Measurements from ENCODE around the gene GPNMB. TPM values are rescaled to one million over a fixed set of nuclear protein-coding genes. Genes with fewer than 3 reads are reported as not detected.

The GPNMB gene
- total and polyA plus RNA-seq, 11 donors: 97.5 to 561 (median 228) TPM

DNA sequence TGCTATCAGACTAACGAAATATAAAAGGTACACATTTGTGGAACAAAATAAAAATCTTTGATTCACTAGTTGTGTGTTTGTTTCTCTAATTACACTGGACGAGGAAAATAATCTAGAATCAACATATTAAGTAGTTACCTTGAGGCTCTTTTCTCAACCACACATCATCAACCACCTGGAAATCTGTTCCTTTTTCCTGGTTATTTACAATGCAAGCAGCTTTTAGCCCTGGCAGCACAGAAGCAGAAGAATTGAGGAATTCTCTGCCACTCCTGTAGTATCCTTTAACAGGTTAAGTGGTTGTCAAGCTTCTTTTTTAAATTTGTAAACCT is 41.0 kb upstream of the GPNMB start:
- 80 to 97% (median 94%) methylated on average over 2 of the region's 2 CpGs for WGBS, 4 donors
- peaks cover 0 to 19% (median 15%) of the 10 kb centered on the region in 9 donors for H3K36me3 ChIP-seq
- no peak for TF ChIP-seq POLR2A (IDR thresholded peaks at IDR 0.05)
- TF ChIP-seq, protein P1, sequence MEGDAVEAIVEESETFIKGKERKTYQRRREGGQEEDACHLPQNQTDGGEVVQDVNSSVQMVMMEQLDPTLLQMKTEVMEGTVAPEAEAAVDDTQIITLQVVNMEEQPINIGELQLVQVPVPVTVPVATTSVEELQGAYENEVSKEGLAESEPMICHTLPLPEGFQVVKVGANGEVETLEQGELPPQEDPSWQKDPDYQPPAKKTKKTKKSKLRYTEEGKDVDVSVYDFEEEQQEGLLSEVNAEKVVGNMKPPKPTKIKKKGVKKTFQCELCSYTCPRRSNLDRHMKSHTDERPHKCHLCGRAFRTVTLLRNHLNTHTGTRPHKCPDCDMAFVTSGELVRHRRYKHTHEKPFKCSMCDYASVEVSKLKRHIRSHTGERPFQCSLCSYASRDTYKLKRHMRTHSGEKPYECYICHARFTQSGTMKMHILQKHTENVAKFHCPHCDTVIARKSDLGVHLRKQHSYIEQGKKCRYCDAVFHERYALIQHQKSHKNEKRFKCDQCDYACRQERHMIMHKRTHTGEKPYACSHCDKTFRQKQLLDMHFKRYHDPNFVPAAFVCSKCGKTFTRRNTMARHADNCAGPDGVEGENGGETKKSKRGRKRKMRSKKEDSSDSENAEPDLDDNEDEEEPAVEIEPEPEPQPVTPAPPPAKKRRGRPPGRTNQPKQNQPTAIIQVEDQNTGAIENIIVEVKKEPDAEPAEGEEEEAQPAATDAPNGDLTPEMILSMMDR (IDR thresholded peaks at IDR 0.05): no peak
- intact Hi-C loops (cut with DNase I): loop anchor here in 2 of 10 donors (5.0 kb wide), 2 partner anchors 37 to 42 kb away; partner anchors contain the start of gene GPNMB (in 1 of the 2)
- H3K4me1 ChIP-seq: peaks cover 0 to 16% (median under 1%) of the 10 kb centered on the region in 12 donors
- H3K27me3 ChIP-seq: no peaks in the 10 kb centered on the region
- ATAC-seq (no peak), DNase-seq (no peak)
- H3K9me3 ChIP-seq: no peaks in the 10 kb centered on the region
- H3K4me3 ChIP-seq: peak overlapping the region in 9 of 12 donors; percentile 34 to 53 (median 41)
- peak overlapping the region in 3 of 12 donors; percentile 13 to 54 (median 47) for H3K27ac ChIP-seq

DNA sequence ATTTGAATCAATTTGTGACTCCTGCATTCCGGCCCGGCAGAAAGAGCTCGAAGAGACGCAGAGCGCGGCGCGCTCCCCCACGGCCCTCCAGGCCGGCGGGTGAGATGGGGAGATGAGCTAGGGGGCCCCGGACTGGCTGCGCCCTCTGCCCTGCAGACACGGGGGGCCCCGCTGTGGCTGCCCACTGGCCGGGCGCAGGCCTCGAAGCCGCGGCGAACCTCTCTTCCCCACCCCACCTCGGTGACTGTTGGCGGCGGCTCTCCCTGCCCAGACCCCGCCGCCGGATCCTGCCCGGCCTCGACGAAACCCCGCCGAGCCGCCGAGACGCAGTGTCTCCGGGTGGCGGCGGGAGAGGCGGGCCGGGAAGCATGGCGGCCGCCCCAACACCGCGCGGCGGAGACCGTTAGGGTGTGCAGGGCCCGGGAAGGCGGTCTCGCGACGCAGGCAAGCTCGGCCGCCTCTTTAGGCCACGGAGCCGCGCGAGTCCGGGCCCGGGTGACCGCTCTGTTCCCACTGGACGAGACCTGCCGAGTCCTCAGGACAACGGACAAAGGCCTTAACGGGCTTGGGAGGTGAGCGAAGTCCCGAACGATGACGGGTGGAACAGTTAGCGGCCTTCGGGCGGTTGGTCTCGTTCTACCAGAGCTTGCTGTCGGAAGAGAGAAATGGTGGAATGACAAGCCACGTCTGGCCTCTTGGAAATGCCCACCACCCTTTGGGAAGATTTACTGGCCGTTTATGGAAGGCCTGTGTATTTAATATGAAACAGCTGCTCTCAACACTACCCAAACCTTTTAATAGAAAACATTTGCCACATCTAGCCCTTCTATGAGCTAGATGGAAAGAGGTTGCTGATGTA is 40.4 kb upstream of the GPNMB start:
- Histone ChIP-seq H3K27me3 (no peaks in the 10 kb centered on the region), H3K27ac (peak overlapping the region in 6 of 12 donors; percentile 11 to 79 (median 34)), H3K4me1 (peaks cover 0 to 21% (median 0%) of the 10 kb centered on the region in 12 donors), H3K9me3 (no peaks in the 10 kb centered on the region), H3K4me3 (peak overlapping the region in 9 of 12 donors; percentile 34 to 53 (median 41)), H3K36me3 (peaks cover 0 to 14% (median 9%) of the 10 kb centered on the region in 9 donors)
- intact Hi-C loops (cut with DNase I): loop anchor here in 2 of 10 donors (5.0 kb wide), 2 partner anchors 36 to 41 kb away; partner anchors contain the start of gene GPNMB (in 1 of the 2)
- TF ChIP-seq POLR2A (IDR thresholded peaks at IDR 0.05): no peak
- TF ChIP-seq, protein P1 (IDR thresholded peaks at IDR 0.05): no peak
- peak in 3 of 4 donors; percentile 47 to 82 (median 78) for ATAC-seq
- DNase-seq: peak in 2 of 5 donors; percentile 42 to 68
- 19 to 50% (median 33%) methylated on average over 31 to 76 of the region's 76 CpGs for WGBS, 4 donors

DNA sequence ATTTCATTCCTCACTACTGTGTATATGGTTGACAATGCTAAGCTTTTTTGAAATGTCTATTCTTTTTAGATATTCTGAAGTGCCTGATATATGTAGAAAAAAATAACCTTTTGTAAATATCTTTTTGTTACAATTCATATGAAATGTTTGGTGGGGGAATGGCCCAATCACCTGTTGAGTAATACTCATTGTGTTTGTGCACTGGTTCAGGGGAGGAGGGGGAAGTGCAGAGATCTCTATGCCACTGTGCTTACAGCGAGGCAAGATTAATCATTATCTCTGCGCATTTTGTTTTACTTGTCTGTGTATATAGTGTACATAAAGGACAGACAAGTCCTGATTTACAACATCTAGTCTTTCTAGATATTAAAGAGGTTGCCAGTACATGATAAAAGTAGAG is 39.6 kb upstream of the GPNMB start:
- Histone ChIP-seq H3K4me1 (peaks cover 0 to 21% (median 0%) of the 10 kb centered on the region in 12 donors), H3K9me3 (no peaks in the 10 kb centered on the region), H3K27me3 (no peaks in the 10 kb centered on the region), H3K27ac (peak overlapping the region in 1 of 12 donors; percentile 79), H3K4me3 (peak overlapping the region in 1 of 12 donors; percentile 53), H3K36me3 (peaks cover 0 to 5% (median 0%) of the 10 kb centered on the region in 9 donors)
- ATAC-seq (no peak), DNase-seq (no peak)
- intact Hi-C loops (cut with DNase I): loop anchor here in 2 of 10 donors (5.0 kb wide), 2 partner anchors 35 to 40 kb away; partner anchors contain the start of gene GPNMB (in 1 of the 2)
- WGBS, 4 donors: 72 to 95% (median 91%) methylated on average over 2 of the region's 2 CpGs
- no peak for TF ChIP-seq POLR2A (IDR thresholded peaks at IDR 0.05)
- TF ChIP-seq, protein P1 (IDR thresholded peaks at IDR 0.05): no peak

DNA sequence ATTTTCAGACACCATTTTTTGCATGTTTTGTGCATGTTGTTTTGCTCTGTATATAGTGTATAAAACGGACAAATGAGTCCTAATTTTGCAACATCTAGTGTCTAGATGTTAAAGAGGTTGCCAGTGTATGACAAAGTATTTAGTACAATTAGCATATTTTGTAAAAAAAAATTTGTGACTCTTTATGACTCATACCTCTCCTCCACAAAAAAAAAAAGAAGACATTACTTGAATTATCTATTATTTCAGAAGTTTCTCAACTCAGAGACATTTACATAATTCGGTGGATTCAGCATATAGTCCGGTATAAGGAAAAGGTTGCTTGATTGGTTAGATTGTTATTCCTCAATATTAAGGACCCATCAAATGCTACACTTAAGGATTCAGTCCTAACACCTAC is 38.7 kb upstream of the GPNMB start:
- no peak for TF ChIP-seq POLR2A (IDR thresholded peaks at IDR 0.05)
- TF ChIP-seq, protein P1 (IDR thresholded peaks at IDR 0.05): no peak
- H3K4me1 ChIP-seq: peaks cover 0 to 21% (median 0%) of the 10 kb centered on the region in 12 donors
- no peak overlapping the region for H3K4me3 ChIP-seq
- intact Hi-C loops (cut with DNase I): loop anchor here in 2 of 10 donors (5.0 kb wide), 2 partner anchors 34 to 39 kb away; partner anchors contain the start of gene GPNMB (in 1 of the 2)
- peaks cover 0 to 2% (median 0%) of the 10 kb centered on the region in 9 donors for H3K36me3 ChIP-seq
- 87 to 93% (median 88%) methylated on average over 3 of the region's 3 CpGs for WGBS, 4 donors
- no peaks in the 10 kb centered on the region for H3K9me3 ChIP-seq
- H3K27me3 ChIP-seq: no peaks in the 10 kb centered on the region
- no peak overlapping the region for H3K27ac ChIP-seq
- DNase-seq (no peak), ATAC-seq (no peak)

Measured in heart left ventricle (tissue), 16 donors.